Smooth muscle cell (in vitro differentiated cells): ENCODE results near the gene HLA-DMB. TPM values are rescaled to one million over a fixed set of nuclear protein-coding genes. Genes with fewer than 3 reads are reported as not detected.
"Not testable (repeated sequence)": the region's sequence is repeated elsewhere in the genome, so short reads cannot be mapped to it uniquely, and the experiment has no call there.

ENCODE experiments used
- DNase-seq: peaks from one replicate; lab custom pipeline; 2025; ENCODE audit not compliant: unreplicated experiment; lab: John Stamatoyannopoulos, UW
- H2AFZ ChIP-seq: fragments of 200-600 bp; sonication (generic); 2 replicates; pipeline ENCODE4 v1.6.0; 2016; ENCODE audit warnings: antibody characterized with exemption, low read depth, mild to moderate bottlenecking
- H3F3A ChIP-seq: fragments of 200-600 bp; sonication (generic); 2 replicates; pipeline ENCODE4 v1.6.0; 2017; ENCODE audit warnings: antibody characterized with exemption, low read depth
- H3K27ac ChIP-seq: fragments of 200-600 bp; sonication (generic); 2 replicates; pipeline ENCODE4 v1.5.1; 2016; ENCODE audit warnings: low read depth, mild to moderate bottlenecking
- H3K27me3 ChIP-seq: fragments of 200-600 bp; sonication (generic); 2 replicates; pipeline ENCODE4 v1.6.1; 2016; ENCODE audit warnings: low read depth, mild to moderate bottlenecking
- H3K36me3 ChIP-seq: fragments of 200-600 bp; sonication (generic); 2 replicates; pipeline ENCODE4 v1.5.1; 2016; ENCODE audit warnings: low read depth
- H3K4me1 ChIP-seq: fragments of 200-600 bp; sonication (generic); 2 replicates; pipeline ENCODE4 v1.5.1; 2016; ENCODE audit warnings: low read depth
- H3K4me2 ChIP-seq: fragments of 200-600 bp; sonication (generic); 2 replicates; pipeline ENCODE4 v1.6.0; 2016; ENCODE audit warnings: mild to moderate bottlenecking
- H3K4me3 ChIP-seq: fragments of 200-600 bp; sonication (generic); 2 replicates; pipeline ENCODE4 v1.5.1; 2016; ENCODE audit warnings: mild to moderate bottlenecking
- H3K79me2 ChIP-seq: fragments of 200-600 bp; sonication (generic); 2 replicates; pipeline ENCODE4 v1.6.0; 2016; ENCODE audit warnings: low read depth, mild to moderate bottlenecking
- H3K9ac ChIP-seq: fragments of 200-600 bp; sonication (generic); 2 replicates; pipeline ENCODE4 v1.6.0; 2016; ENCODE audit warnings: low read depth
- H3K9me3 ChIP-seq: fragments of 200-600 bp; sonication (generic); replicated peaks from 2 replicates; pipeline ENCODE4 v1.5.1; 2016; ENCODE audit warnings: low read depth
- H4K20me1 ChIP-seq: fragments of 200-600 bp; sonication (generic); 2 replicates; pipeline ENCODE4 v1.6.0; 2016; ENCODE audit warnings: low read depth
- CTCF ChIP-seq: fragments of 200-600 bp; sonication (generic); IDR thresholded peaks from 2 replicates; pipeline ENCODE4 v1.5.1; 2017; ENCODE audit warnings: borderline replicate concordance, mild to moderate bottlenecking, antibody characterized with exemption; ENCODE audit not compliant: insufficient read depth, poor library complexity, severe bottlenecking
- WGBS: methylation state at CpG from one replicate; pipeline ENCODE4 v1.1.7; 2016; ENCODE audit warnings: low lambda C conversion rate; 5-methylcytosine and 5-hydroxymethylcytosine counted together
- polyA plus RNA-seq: library from polyadenylated mRNA; unstranded; fragments of >200 nt; fragmentation: Nextera tagmentation; extraction: Ambion mirVana; gene quantifications from 2 replicates; pipeline ENCODE4 v1.2.1, GENCODE V29; 2016
- total RNA-seq: library from RNA; depleted of rRNA; stranded (reverse); fragments of >200 nt; gene quantifications from 2 replicates; pipeline ENCODE4 v1.2.3, GENCODE V29; 2014

The HLA-DMB gene
- total and polyA plus RNA-seq, 2 experiments from 2014 or later, result not detected

- DNase-seq, result no peak
Measured at GRCh38 chr6:32945108-32945760, 4.4 kb upstream of the HLA-DMB start.

GRCh38 chr6:32943864-32944649 is 3.2 kb upstream of the HLA-DMB start:
- no peak overlapping the region for H2AFZ ChIP-seq
- no peak for TF ChIP-seq CTCF
- no peaks in the 10 kb centered on the region for H3K9me3 ChIP-seq
- H3K27me3 ChIP-seq, result peaks cover 7% of the 10 kb centered on the region
- no peak for DNase-seq
- H4K20me1 ChIP-seq, result no peaks in the 10 kb centered on the region
- H3K4me3 ChIP-seq, result no peak overlapping the region
- H3F3A ChIP-seq, result no peaks in the 10 kb centered on the region
- no peaks in the 10 kb centered on the region for H3K36me3 ChIP-seq
- no peak overlapping the region for H3K4me2 ChIP-seq
- H3K27ac ChIP-seq, result no peak overlapping the region
- 89% methylated on average over 4 of the region's 4 CpGs for WGBS
- H3K9ac ChIP-seq, result no peak overlapping the region
- no peaks in the 10 kb centered on the region for H3K4me1 ChIP-seq
- no peaks in the 10 kb centered on the region for H3K79me2 ChIP-seq

More at GRCh38 chr6:32945108-32945760, 4.4 kb upstream of the HLA-DMB start:
- Histone ChIP-seq H3K4me3 (no peak overlapping the region), H3K36me3 (no peaks in the 10 kb centered on the region), H4K20me1 (no peaks in the 10 kb centered on the region), H3K4me2 (no peak overlapping the region), H2AFZ (no peak overlapping the region), H3K9me3 (no peaks in the 10 kb centered on the region), H3F3A (no peaks in the 10 kb centered on the region), H3K79me2 (no peaks in the 10 kb centered on the region), H3K9ac (no peak overlapping the region), H3K4me1 (no peaks in the 10 kb centered on the region), H3K27me3 (peaks cover 3% of the 10 kb centered on the region), H3K27ac (no peak overlapping the region)
- 82% methylated on average over 9 of the region's 9 CpGs for WGBS
- no peak for TF ChIP-seq CTCF

- H3K79me2 ChIP-seq, H3K4me2 ChIP-seq, H3K9ac ChIP-seq, H4K20me1 ChIP-seq, H3K27ac ChIP-seq, H3F3A ChIP-seq, H3K9me3 ChIP-seq, DNase-seq, H3K4me3 ChIP-seq, H3K36me3 ChIP-seq, H2AFZ ChIP-seq, H3K4me1 ChIP-seq: not testable (repeated sequence)
- peaks cover 19% of the 10 kb centered on the region for H3K27me3 ChIP-seq
- WGBS, result 91% methylated on average over 9 of the region's 9 CpGs
Measured at GRCh38 chr6:32942555-32943123, 1.8 kb upstream of the HLA-DMB start.

GRCh38 chr6:32941214-32941768 is 463 bp upstream of the HLA-DMB start:
- 91% methylated on average over 7 of the region's 7 CpGs for WGBS
- no peak overlapping the region for H3K27ac ChIP-seq
- no peak for DNase-seq

More at GRCh38 chr6:32941214-32941768, 463 bp upstream of the HLA-DMB start:
- Histone ChIP-seq H3K27me3 (peaks cover 28% of the 10 kb centered on the region), H3K36me3 (no peaks in the 10 kb centered on the region), H3K4me3 (no peak overlapping the region), H3K4me1 (no peaks in the 10 kb centered on the region), H2AFZ (no peak overlapping the region), H3F3A (no peaks in the 10 kb centered on the region), H3K9ac (no peak overlapping the region), H3K79me2 (no peaks in the 10 kb centered on the region), H3K9me3 (no peaks in the 10 kb centered on the region), H4K20me1 (no peaks in the 10 kb centered on the region), H3K4me2 (no peak overlapping the region)
- no peak for TF ChIP-seq CTCF
